Right atrium auricular region (tissue), 2 donors: ENCODE measurements around the gene CRTC2. TPM values are rescaled to one million over a fixed set of nuclear protein-coding genes. Genes with fewer than 3 reads are reported as not detected.

Experiments
- DNase-seq: peaks from one replicate; pipeline ENCODE4 v3.0.0-alpha.2; 2019; ENCODE audit warnings: low spot score
- H3K27ac ChIP-seq, 2 donors: fragments of 200-600 bp; sonication (generic); 1 replicate in 1 of 2; 2 replicates in 1 of 2; pipeline ENCODE4 v1.5.1; 2016 to 2019
- H3K27me3 ChIP-seq, 2 donors: fragments of 200-600 bp; sonication (generic); one replicate each; pipeline versions ENCODE4 v1.5.1 to v1.6.0; 2017 to 2019
- H3K36me3 ChIP-seq: fragments of 200-600 bp; sonication (generic); one replicate; pipeline ENCODE4 v1.5.1; 2016
- H3K4me1 ChIP-seq, 2 donors: fragments of 200-600 bp; sonication (generic); one replicate each; pipeline versions ENCODE4 v1.5.1 to v1.6.0; 2017 to 2019
- H3K4me3 ChIP-seq, 2 donors: fragments of 200-600 bp; sonication (generic); 1 replicate in 1 of 2; 2 replicates in 1 of 2; pipeline ENCODE4 v1.5.1; 2017 to 2019; ENCODE audit warnings: mild to moderate bottlenecking in 1 of 2, moderate library complexity in 1 of 2
- H3K9me3 ChIP-seq, 2 donors: fragments of 200-600 bp; sonication (generic); one replicate each; pipeline ENCODE4 v1.5.1; 2019
- total RNA-seq, 2 donors: library from RNA; depleted of rRNA; stranded (reverse); fragments of >200 nt; gene quantifications; one replicate each; pipeline ENCODE4 v1.1.0, GENCODE V29; 2016
- TF ChIP-seq, protein P1 (sequence below), 2 donors: fragments of 200-600 bp; sonication (generic); IDR thresholded peaks; one replicate each; pipeline ENCODE4 v1.5.1; 2019; ENCODE audit warnings: antibody characterized with exemption in 2 of 2

The CRTC2 gene
- total RNA-seq, 2 donors from 2014 or later = 10.5 to 14.3 TPM

DNA sequence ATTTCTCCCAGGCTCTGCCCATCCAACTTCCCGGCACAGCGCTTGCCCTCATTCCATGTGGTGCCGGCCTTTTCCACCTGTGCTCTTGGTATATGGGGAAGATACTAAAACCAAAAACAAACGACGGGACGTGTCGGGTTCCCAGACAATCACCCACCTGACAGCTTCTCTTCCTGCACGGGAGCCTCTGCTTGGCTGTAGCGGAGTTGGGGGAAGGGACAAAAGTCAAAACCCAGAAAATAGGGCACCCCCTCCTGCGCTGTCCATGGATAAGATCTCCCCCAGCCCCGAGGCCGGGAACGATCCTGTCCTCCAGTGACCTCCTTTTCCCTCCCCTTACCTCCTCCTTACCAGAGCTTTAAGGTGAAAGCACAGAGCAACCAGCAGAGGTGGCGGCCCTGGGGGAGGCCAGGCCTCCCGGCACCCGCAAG is 18.4 kb upstream of the CRTC2 start:
- H3K27ac ChIP-seq = peak overlapping the region; percentile 94 to 96
- no peak for DNase-seq
- peaks cover 30% of the 10 kb centered on the region for H3K36me3 ChIP-seq
- no peaks in the 10 kb centered on the region for H3K9me3 ChIP-seq
- TF ChIP-seq, protein P1, sequence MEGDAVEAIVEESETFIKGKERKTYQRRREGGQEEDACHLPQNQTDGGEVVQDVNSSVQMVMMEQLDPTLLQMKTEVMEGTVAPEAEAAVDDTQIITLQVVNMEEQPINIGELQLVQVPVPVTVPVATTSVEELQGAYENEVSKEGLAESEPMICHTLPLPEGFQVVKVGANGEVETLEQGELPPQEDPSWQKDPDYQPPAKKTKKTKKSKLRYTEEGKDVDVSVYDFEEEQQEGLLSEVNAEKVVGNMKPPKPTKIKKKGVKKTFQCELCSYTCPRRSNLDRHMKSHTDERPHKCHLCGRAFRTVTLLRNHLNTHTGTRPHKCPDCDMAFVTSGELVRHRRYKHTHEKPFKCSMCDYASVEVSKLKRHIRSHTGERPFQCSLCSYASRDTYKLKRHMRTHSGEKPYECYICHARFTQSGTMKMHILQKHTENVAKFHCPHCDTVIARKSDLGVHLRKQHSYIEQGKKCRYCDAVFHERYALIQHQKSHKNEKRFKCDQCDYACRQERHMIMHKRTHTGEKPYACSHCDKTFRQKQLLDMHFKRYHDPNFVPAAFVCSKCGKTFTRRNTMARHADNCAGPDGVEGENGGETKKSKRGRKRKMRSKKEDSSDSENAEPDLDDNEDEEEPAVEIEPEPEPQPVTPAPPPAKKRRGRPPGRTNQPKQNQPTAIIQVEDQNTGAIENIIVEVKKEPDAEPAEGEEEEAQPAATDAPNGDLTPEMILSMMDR (IDR thresholded peaks at IDR 0.05) = no peak
- H3K4me1 ChIP-seq = peaks cover 0 to 23% of the 10 kb centered on the region in 2 donors
- H3K4me3 ChIP-seq = peak overlapping the region; percentile 93 to 98
- no peaks in the 10 kb centered on the region for H3K27me3 ChIP-seq

DNA sequence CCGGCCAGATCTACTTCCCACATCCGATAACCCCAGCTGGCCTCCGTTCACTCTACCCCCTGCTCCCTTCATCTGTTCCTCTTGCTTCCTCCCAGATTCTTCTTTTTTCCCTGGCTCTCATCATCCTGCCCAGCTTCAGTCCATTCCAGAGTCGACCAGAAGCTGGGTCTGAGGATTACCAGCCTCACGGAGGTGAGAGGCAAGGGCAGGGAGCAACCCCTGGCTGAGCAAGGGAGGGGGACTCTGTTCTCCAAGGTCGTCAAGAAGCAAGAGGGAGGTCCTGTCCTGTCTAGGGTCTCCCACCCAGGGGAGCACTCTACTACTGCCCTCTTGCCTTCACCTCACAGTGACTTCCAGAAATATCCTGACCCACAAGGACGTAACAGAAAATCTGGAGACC is 15.1 kb upstream of the CRTC2 start:
- Histone ChIP-seq H3K27ac (no peak overlapping the region), H3K27me3 (no peaks in the 10 kb centered on the region), H3K4me1 (peaks cover 0 to 25% of the 10 kb centered on the region in 2 donors), H3K36me3 (peaks cover 30% of the 10 kb centered on the region), H3K4me3 (no peak overlapping the region), H3K9me3 (no peaks in the 10 kb centered on the region)
- DNase-seq = no peak
- TF ChIP-seq, protein P1 (IDR thresholded peaks at IDR 0.05) = no peak

DNA sequence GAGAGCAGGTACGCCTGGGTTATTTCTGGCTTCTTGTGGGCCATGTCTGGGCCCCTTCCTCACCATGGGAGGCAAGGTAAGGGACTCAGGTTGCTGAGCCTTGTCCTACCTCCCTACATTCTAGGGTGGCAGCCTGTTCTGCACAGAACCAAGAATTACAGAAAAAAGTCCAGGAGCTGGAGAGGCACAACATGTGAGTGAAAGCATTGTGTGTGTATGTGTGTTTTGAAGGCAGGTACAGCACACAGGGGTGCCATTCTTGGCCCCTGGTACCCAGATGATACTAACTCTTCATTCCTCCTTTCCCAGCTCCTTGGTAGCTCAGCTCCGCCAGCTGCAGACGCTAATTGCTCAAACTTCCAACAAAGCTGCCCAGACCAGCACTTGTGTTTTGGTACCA is 14.7 kb upstream of the CRTC2 start:
- TF ChIP-seq, protein P1 (IDR thresholded peaks at IDR 0.05) = no peak

DNA sequence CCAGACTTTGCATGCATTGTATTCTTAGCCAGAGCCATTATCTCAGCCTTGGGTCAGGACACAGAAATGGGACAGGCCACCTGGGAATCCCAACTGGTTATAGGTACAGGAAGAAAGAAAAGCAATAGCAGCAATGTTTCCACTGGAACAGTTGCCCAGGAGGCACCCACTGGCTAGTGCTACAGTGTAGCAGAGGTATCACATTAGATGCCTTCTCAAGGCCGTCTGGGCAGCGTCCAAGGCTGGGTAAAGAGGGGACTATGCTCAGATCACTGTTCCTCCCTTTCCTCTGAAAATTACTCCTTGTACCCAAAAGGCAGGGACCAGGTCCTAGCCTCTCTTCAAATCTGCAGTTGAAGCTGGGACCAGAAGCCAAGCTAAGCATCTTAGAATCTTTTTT is 11.9 kb upstream of the CRTC2 start:
- H3K9me3 ChIP-seq = no peaks in the 10 kb centered on the region
- H3K27me3 ChIP-seq = no peaks in the 10 kb centered on the region
- H3K4me1 ChIP-seq = peaks cover 0 to 24% of the 10 kb centered on the region in 2 donors
- H3K36me3 ChIP-seq = peaks cover 22% of the 10 kb centered on the region
- H3K4me3 ChIP-seq = no peak overlapping the region
- H3K27ac ChIP-seq = no peak overlapping the region
- DNase-seq = no peak
- TF ChIP-seq, protein P1 (IDR thresholded peaks at IDR 0.05) = no peak

More for the DNA sequence above, 14.7 kb upstream of the CRTC2 start:
- H3K27me3 ChIP-seq = no peaks in the 10 kb centered on the region
- H3K27ac ChIP-seq = no peak overlapping the region
- H3K36me3 ChIP-seq = peaks cover 30% of the 10 kb centered on the region
- no peak overlapping the region for H3K4me3 ChIP-seq
- no peaks in the 10 kb centered on the region for H3K9me3 ChIP-seq
- no peak for DNase-seq
- H3K4me1 ChIP-seq = peaks cover 0 to 25% of the 10 kb centered on the region in 2 donors

DNA sequence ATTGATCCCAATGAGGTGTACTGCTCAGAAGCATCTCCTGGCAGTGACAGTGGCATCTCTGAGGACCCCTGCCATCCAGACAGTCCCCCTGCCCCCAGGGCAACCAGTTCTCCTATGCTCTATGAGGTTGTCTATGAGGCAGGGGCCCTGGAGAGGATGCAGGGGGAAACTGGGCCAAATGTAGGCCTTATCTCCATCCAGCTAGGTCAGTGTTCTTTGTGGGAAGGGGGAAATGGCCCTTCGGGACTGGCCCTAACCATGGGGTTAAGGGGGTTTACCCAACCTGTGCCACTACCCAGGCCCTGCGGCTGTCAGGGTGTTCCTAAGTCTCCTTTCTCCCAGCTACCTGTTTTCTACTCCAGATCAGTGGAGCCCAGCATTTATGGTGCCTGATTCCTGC is 10.6 kb upstream of the CRTC2 start:
- H3K4me1 ChIP-seq = peaks cover 0 to 33% of the 10 kb centered on the region in 2 donors
- no peak overlapping the region for H3K4me3 ChIP-seq
- H3K27ac ChIP-seq = no peak overlapping the region
- H3K9me3 ChIP-seq = no peaks in the 10 kb centered on the region
- no peak for DNase-seq
- peaks cover 9% of the 10 kb centered on the region for H3K36me3 ChIP-seq
- no peaks in the 10 kb centered on the region for H3K27me3 ChIP-seq
- TF ChIP-seq, protein P1 (IDR thresholded peaks at IDR 0.05) = no peak

DNA sequence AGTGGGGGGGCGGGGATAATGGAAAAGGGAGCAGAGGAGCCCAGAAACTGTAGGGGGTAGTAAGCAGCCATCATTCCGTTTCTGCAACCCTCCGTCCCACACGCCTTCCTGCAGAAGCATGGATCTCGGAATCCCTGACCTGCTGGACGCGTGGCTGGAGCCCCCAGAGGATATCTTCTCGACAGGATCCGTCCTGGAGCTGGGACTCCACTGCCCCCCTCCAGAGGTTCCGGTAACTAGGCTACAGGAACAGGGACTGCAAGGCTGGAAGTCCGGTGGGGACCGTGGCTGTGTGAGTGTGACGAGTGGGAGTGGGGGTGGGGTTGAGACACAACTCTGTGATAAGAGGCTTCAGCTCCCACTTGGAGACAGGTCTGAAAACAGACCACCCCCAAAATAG is 10.0 kb upstream of the CRTC2 start:
- peaks cover 0 to 35% of the 10 kb centered on the region in 2 donors for H3K4me1 ChIP-seq
- H3K36me3 ChIP-seq = peaks cover 3% of the 10 kb centered on the region
- H3K27me3 ChIP-seq = no peaks in the 10 kb centered on the region
- peak overlapping the region in 1 of 2 donors; percentile 91 for H3K27ac ChIP-seq
- TF ChIP-seq, protein P1 (IDR thresholded peaks at IDR 0.05) = no peak
- H3K9me3 ChIP-seq = no peaks in the 10 kb centered on the region
- peak overlapping the region; percentile 55 to 65 for H3K4me3 ChIP-seq
- DNase-seq = no peak
